ENCODE results near the gene CADM1.

CADM1 gene

DNA sequence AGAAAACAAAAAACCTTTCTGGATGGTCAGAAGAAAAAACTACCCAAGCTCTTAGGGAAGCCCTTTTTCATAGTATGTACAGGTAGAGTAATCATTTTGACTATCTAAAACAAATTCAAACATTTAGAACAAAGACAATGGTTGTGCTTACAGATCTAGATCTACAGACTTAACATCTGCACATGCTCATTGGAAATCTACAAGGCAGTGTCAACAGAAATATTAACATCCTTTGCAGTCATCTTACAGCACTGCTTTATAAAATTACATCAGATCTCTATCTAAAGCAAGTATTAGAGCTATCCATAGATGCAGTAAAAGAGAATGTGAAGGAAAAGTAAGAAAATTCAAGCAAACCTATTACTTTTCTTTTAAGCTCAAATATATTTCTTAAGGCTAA is 110.3 kb downstream of the CADM1 start:
- H3K9me3 ChIP-seq (replicated peaks; ENCODE audit: insufficient read depth, low read length) = no peaks in the 10 kb centered on the region
- no peaks in the 10 kb centered on the region for H4K20me1 ChIP-seq (ENCODE audit: insufficient read depth, low read length)
- H3F3A ChIP-seq (ENCODE audit: insufficient read depth, low read length) = peaks cover 20% of the 10 kb centered on the region
- no peak for DNase-seq
- no peak overlapping the region for H3K27ac ChIP-seq (ENCODE audit: low read length)
- H3K4me3 ChIP-seq (ENCODE audit: low read length) = no peak overlapping the region
- no peak overlapping the region for H2AFZ ChIP-seq (ENCODE audit: low read length)
- no peaks in the 10 kb centered on the region for H3K27me3 ChIP-seq (replicated peaks; ENCODE audit: insufficient read depth, low read length)
- H3K9me2 ChIP-seq (replicated peaks; ENCODE audit: insufficient read depth, low read length) = no peaks in the 10 kb centered on the region
- no peak overlapping the region for H3K9ac ChIP-seq (ENCODE audit: low read length)
- peaks cover 9% of the 10 kb centered on the region; the same call in 1 of the 2 replicates for H3K36me3 ChIP-seq (replicated peaks; ENCODE audit: insufficient read depth, low read length)
- TF ChIP-seq EZH2 (optimal IDR thresholded peaks at IDR 0.05; ENCODE audit: low read depth, low read length) (no peak), EZH2phosphoT487 (IDR thresholded peaks at IDR 0.05; ENCODE audit: low read length) (no peak)
- TF ChIP-seq, protein P1, sequence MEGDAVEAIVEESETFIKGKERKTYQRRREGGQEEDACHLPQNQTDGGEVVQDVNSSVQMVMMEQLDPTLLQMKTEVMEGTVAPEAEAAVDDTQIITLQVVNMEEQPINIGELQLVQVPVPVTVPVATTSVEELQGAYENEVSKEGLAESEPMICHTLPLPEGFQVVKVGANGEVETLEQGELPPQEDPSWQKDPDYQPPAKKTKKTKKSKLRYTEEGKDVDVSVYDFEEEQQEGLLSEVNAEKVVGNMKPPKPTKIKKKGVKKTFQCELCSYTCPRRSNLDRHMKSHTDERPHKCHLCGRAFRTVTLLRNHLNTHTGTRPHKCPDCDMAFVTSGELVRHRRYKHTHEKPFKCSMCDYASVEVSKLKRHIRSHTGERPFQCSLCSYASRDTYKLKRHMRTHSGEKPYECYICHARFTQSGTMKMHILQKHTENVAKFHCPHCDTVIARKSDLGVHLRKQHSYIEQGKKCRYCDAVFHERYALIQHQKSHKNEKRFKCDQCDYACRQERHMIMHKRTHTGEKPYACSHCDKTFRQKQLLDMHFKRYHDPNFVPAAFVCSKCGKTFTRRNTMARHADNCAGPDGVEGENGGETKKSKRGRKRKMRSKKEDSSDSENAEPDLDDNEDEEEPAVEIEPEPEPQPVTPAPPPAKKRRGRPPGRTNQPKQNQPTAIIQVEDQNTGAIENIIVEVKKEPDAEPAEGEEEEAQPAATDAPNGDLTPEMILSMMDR (IDR thresholded peaks at IDR 0.05; ENCODE audit: low read length) = no peak
- peaks cover 29% of the 10 kb centered on the region for H3K4me1 ChIP-seq (ENCODE audit: low read length)
- no peak overlapping the region for H3K4me2 ChIP-seq (ENCODE audit: low read depth, low read length)
- peaks cover 76% of the 10 kb centered on the region for H3K79me2 ChIP-seq (ENCODE audit: low read length)

DNA sequence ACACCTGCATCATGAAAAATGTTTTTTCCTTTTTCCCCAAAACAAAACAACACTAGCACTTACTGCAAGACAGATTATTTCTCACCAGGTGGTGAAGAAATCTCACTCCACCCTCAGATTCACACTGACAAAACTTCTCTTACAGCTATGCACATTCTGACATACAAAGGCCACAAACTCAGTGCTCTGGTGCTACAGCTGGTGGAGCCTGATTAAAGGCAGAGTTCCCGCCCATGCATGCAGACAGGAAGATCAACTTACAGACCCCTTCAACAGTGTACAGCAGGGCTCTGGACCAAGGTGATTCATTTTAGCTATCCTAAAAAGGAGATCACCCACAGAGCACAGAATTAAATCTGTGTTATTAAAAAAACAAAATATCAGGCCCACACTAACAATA is 112.6 kb downstream of the CADM1 start:
- peak overlapping the region; percentile 79; the same call in 1 of the 2 replicates for H3K4me2 ChIP-seq (ENCODE audit: low read depth, low read length)
- no peak overlapping the region for H2AFZ ChIP-seq (ENCODE audit: low read length)
- no peak for TF ChIP-seq EZH2phosphoT487 (IDR thresholded peaks at IDR 0.05; ENCODE audit: low read length)
- TF ChIP-seq EZH2 (optimal IDR thresholded peaks at IDR 0.05; ENCODE audit: low read depth, low read length) = no peak
- TF ChIP-seq, protein P1 (IDR thresholded peaks at IDR 0.05; ENCODE audit: low read length) = no peak

DNA sequence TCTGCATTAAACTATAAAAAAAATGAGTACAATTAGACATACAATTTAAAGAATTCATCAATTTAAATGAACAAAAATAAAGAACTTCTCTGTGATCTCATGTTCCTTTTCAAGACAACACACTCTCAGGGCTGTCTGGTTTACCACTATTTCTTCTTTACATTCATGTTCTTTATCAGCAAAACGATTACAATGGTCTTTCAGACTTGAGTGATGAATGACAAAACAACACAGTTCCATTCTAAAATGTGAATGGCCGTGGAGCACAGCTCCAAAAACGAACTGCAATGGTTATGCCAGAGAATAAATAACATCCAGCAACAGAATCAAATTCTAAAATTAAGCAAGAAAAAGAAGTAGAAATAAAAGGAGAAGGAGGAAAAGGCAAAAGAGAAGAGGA is 113.1 kb downstream of the CADM1 start:
- Histone ChIP-seq H3F3A (ENCODE audit: insufficient read depth, low read length) (peaks cover 20% of the 10 kb centered on the region), H2AFZ (ENCODE audit: low read length) (no peak overlapping the region), H3K4me3 (ENCODE audit: low read length) (no peak overlapping the region), H3K36me3 (replicated peaks; ENCODE audit: insufficient read depth, low read length) (no peaks in the 10 kb centered on the region), H3K9me2 (replicated peaks; ENCODE audit: insufficient read depth, low read length) (no peaks in the 10 kb centered on the region), H4K20me1 (ENCODE audit: insufficient read depth, low read length) (no peaks in the 10 kb centered on the region), H3K79me2 (ENCODE audit: low read length) (peaks cover 86% of the 10 kb centered on the region), H3K4me1 (ENCODE audit: low read length) (peaks cover 29% of the 10 kb centered on the region), H3K4me2 (ENCODE audit: low read depth, low read length) (peak overlapping the region; percentile 79), H3K9ac (ENCODE audit: low read length) (no peak overlapping the region; the same call in 1 of the 2 replicates), H3K27me3 (replicated peaks; ENCODE audit: insufficient read depth, low read length) (no peaks in the 10 kb centered on the region), H3K9me3 (replicated peaks; ENCODE audit: insufficient read depth, low read length) (no peaks in the 10 kb centered on the region), H3K27ac (ENCODE audit: low read length) (peak overlapping the region; percentile 31; the same call in 1 of the 2 replicates)
- TF ChIP-seq EZH2phosphoT487 (IDR thresholded peaks at IDR 0.05; ENCODE audit: low read length) (no peak), EZH2 (optimal IDR thresholded peaks at IDR 0.05; ENCODE audit: low read depth, low read length) (no peak)
- TF ChIP-seq, protein P1 (IDR thresholded peaks at IDR 0.05; ENCODE audit: low read length) = no peak
- DNase-seq = no peak

More for the DNA sequence above, 112.6 kb downstream of the CADM1 start:
- peak; percentile 34 for DNase-seq
- Histone ChIP-seq H3K4me3 (ENCODE audit: low read length) (no peak overlapping the region), H3K27me3 (replicated peaks; ENCODE audit: insufficient read depth, low read length) (no peaks in the 10 kb centered on the region), H3K4me1 (ENCODE audit: low read length) (peaks cover 29% of the 10 kb centered on the region), H3K9me2 (replicated peaks; ENCODE audit: insufficient read depth, low read length) (no peaks in the 10 kb centered on the region), H3K79me2 (ENCODE audit: low read length) (peaks cover 86% of the 10 kb centered on the region), H3K36me3 (replicated peaks; ENCODE audit: insufficient read depth, low read length) (no peaks in the 10 kb centered on the region), H3K9me3 (replicated peaks; ENCODE audit: insufficient read depth, low read length) (no peaks in the 10 kb centered on the region), H3K27ac (ENCODE audit: low read length) (peak overlapping the region; percentile 31; the same call in 1 of the 2 replicates), H3K9ac (ENCODE audit: low read length) (no peak overlapping the region; the same call in 1 of the 2 replicates), H3F3A (ENCODE audit: insufficient read depth, low read length) (peaks cover 20% of the 10 kb centered on the region), H4K20me1 (ENCODE audit: insufficient read depth, low read length) (no peaks in the 10 kb centered on the region)
